ENCODE measurements around the gene GPR183. TPM values are rescaled to one million over a fixed set of nuclear protein-coding genes. Genes with fewer than 3 reads are reported as not detected.

GPR183 gene
- total and polyA plus RNA-seq, 10 of the 15 experiments (the other 5 are each of a cell fraction or from before 2014, with no cell fraction given): 134 to 669 (median 225) TPM

DNA sequence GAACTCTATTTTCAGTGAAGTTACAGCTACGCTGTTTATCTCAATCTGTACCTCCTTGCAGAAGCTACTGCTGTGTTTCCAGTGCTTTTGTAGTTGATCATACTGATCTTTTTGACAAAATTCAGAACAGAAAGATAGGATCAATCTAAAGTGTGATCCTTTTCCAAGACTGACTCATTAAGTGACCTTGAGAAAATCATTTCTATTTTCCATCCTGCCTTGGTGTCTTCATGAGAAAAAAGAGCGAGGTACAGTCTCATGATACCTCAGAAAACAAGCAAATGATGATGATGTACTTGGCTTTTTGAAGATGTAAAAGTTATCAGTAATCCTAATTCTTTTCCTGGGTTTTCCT lies 46.0 kb upstream of the GPR183 start:
- peaks cover 62% of the 10 kb centered on the region for H3K4me1 ChIP-seq (ENCODE audit: control insufficient read depth, insufficient read depth, low read length)
- H3K36me3 ChIP-seq (ENCODE audit: control insufficient read depth in 2 of 2, insufficient read depth in 2 of 2, low read length in 1 of 2): no peaks in the 10 kb centered on the region; a peak in 3 of 4 replicates
- ChIA-PET RAD21 (ENCODE audit: unreplicated experiment) (interaction anchor here (1.0 to 7.5 kb wide), 9 partner anchors 8 to 83 kb away, joined by 3 to 99 read pairs (median 29); partner anchors contain the start of gene GPR183), SMC1A (ENCODE audit: uncharacterized antibody, unreplicated experiment) (interaction anchor here (0.8 to 7.5 kb wide), 19 partner anchors 9 to 84 kb away, joined by 3 to 78 read pairs (median 6); partner anchors contain the start of gene GPR183), CTCF (interaction anchor here (1.1 to 3.9 kb wide), 11 partner anchors 9 to 84 kb away, joined by 3 to 20 read pairs (median 6); no protein-coding TSS in a partner anchor), POLR2A (interaction anchor here (1.0 to 1.8 kb wide), 4 partner anchors 32 to 54 kb away, joined by 3 to 6 read pairs (median 4); no protein-coding TSS in a partner anchor)
- H3K9ac ChIP-seq (ENCODE audit: control insufficient read depth, insufficient read depth, low read length): no peak overlapping the region
- H3K27ac ChIP-seq (ENCODE audit: control insufficient read depth, insufficient read depth): peak overlapping the region; percentile 81; the same call in 1 of the 2 replicates
- H2AFZ ChIP-seq (ENCODE audit: control insufficient read depth, low read depth, low read length): no peak overlapping the region
- 97% methylated on average over 2 of the region's 2 CpGs for WGBS (ENCODE audit: insufficient coverage, insufficient replicate concordance, low lambda C conversion rate, missing lambda C conversion rate)
- no peak overlapping the region; the same call in 1 of the 2 replicates for H3K4me2 ChIP-seq (ENCODE audit: control insufficient read depth, insufficient read depth)
- H3K9me3 ChIP-seq (replicated peaks; ENCODE audit: control insufficient read depth, insufficient read depth, low read length): no peaks in the 10 kb centered on the region
- no peak for DNase-seq (ENCODE audit: low read depth, low spot score)
- no peak for FAIRE-seq
- intact Hi-C loops (cut with micrococcal nuclease; ENCODE audit: unreplicated experiment) (no loop called here), in situ Hi-C loops (cut with MboI) (no loop called here)
- ATAC-seq: no peak
- BruUV-seq (replicated peaks): no TSS peak
- H3K4me3 ChIP-seq: no peak overlapping the region
- TF ChIP-seq EZH2 (IDR thresholded peaks at IDR 0.05; ENCODE audit: borderline replicate concordance, control insufficient read depth, low read depth, low read length): no peak
- TF ChIP-seq NFYA (IDR thresholded peaks at IDR 0.05; ENCODE audit: borderline replicate concordance, low read depth, low read length): no peak
- no peaks in the 10 kb centered on the region for H4K20me1 ChIP-seq (ENCODE audit: control insufficient read depth, insufficient read depth)
- no peaks in the 10 kb centered on the region for H3K27me3 ChIP-seq (replicated peaks in 1 of 2; ENCODE audit: control insufficient read depth in 2 of 2, insufficient read depth in 2 of 2, low read length in 1 of 2)
- peaks cover 24% of the 10 kb centered on the region for H3K79me2 ChIP-seq (ENCODE audit: control insufficient read depth, insufficient read depth, low read length)

DNA sequence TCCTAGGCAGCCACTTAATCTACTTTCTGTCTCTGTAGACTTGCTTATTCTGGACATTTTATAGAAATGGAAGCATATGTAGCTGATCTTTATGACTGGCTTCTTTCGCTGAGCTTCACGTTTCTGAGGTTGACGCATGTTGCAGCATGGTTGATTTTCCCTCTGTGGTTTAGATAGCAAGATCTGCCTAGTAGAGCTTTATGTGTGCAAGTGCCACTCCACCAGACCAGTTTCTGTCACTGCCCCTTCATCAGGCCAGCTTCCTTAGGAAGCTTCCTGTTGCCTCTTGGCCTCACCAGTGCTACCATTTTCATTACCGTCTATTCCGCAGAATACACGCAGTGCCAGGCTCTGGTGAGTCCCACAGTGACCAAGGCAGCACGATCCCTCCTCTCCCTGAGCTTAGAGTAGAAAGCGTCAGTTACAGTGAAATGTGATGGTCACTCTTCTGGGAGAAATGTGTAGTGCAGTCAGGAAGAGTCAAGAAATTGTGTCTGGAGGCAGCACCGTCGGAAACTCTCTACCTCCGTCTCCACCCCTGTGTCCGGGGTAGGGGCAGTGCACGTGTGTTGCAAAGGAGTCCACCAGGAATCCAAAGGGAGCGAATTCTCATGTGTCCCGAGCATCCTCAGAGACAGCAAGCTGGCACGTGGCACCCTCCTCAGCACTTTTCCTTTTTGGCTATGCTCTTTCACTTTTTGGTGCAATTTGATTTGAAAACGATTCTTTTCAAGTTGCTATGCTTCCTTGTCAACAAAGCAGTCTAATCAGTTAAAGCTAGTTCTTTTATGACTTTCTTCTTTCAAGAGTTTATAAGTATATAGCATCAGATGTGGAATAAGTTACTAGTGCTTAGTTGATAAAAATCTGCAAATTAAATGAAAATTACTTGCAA lies 45.4 kb upstream of the GPR183 start:
- 80% methylated on average over 17 of the region's 17 CpGs for WGBS (ENCODE audit: insufficient coverage, insufficient replicate concordance, low lambda C conversion rate, missing lambda C conversion rate)
- ATAC-seq (no peak), FAIRE-seq (no peak), DNase-seq (ENCODE audit: low read depth, low spot score) (no peak)
- in situ Hi-C loops (cut with MboI) (no loop called here), intact Hi-C loops (cut with micrococcal nuclease; ENCODE audit: unreplicated experiment) (no loop called here)
- ChIA-PET RAD21 (ENCODE audit: unreplicated experiment) (interaction anchor here (0.8 to 7.5 kb wide), 11 partner anchors 14 to 87 kb away, joined by 3 to 99 read pairs (median 5); partner anchors contain the start of gene GPR183), SMC1A (ENCODE audit: uncharacterized antibody, unreplicated experiment) (interaction anchor here (0.8 to 7.5 kb wide), 17 partner anchors 9 to 84 kb away, joined by 3 to 78 read pairs (median 7); partner anchors contain the start of gene GPR183), CTCF (interaction anchor here (0.5 to 3.9 kb wide), 13 partner anchors 9 to 148 kb away, joined by 3 to 20 read pairs (median 5); no protein-coding TSS in a partner anchor), POLR2A (interaction anchor here (0.7 to 1.7 kb wide), 8 partner anchors 11 to 53 kb away, joined by 3 to 4 read pairs (median 3); no protein-coding TSS in a partner anchor)
- no peak overlapping the region for H3K9ac ChIP-seq (ENCODE audit: control insufficient read depth, insufficient read depth, low read length)
- H3K4me1 ChIP-seq (ENCODE audit: control insufficient read depth, insufficient read depth, low read length): peaks cover 62% of the 10 kb centered on the region
- H4K20me1 ChIP-seq (ENCODE audit: control insufficient read depth, insufficient read depth): no peaks in the 10 kb centered on the region
- H3K27ac ChIP-seq (ENCODE audit: control insufficient read depth, insufficient read depth): no peak overlapping the region
- no peaks in the 10 kb centered on the region; a peak in 3 of 4 replicates for H3K36me3 ChIP-seq (ENCODE audit: control insufficient read depth in 2 of 2, insufficient read depth in 2 of 2, low read length in 1 of 2)
- H3K27me3 ChIP-seq (replicated peaks in 1 of 2; ENCODE audit: control insufficient read depth in 2 of 2, insufficient read depth in 2 of 2, low read length in 1 of 2): no peaks in the 10 kb centered on the region
- H3K4me2 ChIP-seq (ENCODE audit: control insufficient read depth, insufficient read depth): peak overlapping the region; percentile 3; the same call in 1 of the 2 replicates
- no peaks in the 10 kb centered on the region for H3K9me3 ChIP-seq (replicated peaks; ENCODE audit: control insufficient read depth, insufficient read depth, low read length)
- H2AFZ ChIP-seq (ENCODE audit: control insufficient read depth, low read depth, low read length): no peak overlapping the region
- TF ChIP-seq RUNX3 (IDR thresholded peaks at IDR 0.05; ENCODE audit: low read length) (peak; percentile 88), EED (IDR thresholded peaks at IDR 0.05; ENCODE audit: low read depth) (peak; percentile 47), PAX5 (IDR thresholded peaks at IDR 0.05; ENCODE audit: borderline replicate concordance, low read depth, low read length) (peak; percentile 49; the same call in 1 of the 2 replicates), MYC (IDR thresholded peaks at IDR 0.05; ENCODE audit: insufficient read depth, insufficient read length, insufficient replicate concordance, low read length, severe bottlenecking) (no peak), SP1 (IDR thresholded peaks at IDR 0.05; ENCODE audit: low read depth, low read length) (no peak), ETV6 (conservative IDR thresholded peaks at IDR 0.05 in 1 of 2, IDR thresholded peaks at IDR 0.05 in 1 of 2; ENCODE audit: borderline replicate concordance in 1 of 2, low read depth in 1 of 2) (peak in 1 of 2 experiments; percentile 61; a peak in 1 of 4 replicates), POLR2AphosphoS5 (IDR thresholded peaks at IDR 0.05; ENCODE audit: low read length) (0 out of 2 replicates have a peak, but pooled peaks have one; percentile 17), JUNB (IDR thresholded peaks at IDR 0.05) (0 out of 2 replicates have a peak, but pooled peaks have one; percentile 9), FOXM1 (IDR thresholded peaks at IDR 0.05; ENCODE audit: low read depth, low read length) (no peak), NFIC (IDR thresholded peaks at IDR 0.05; ENCODE audit: low read depth, low read length) (0 out of 2 replicates have a peak, but pooled peaks have one; percentile 8)
- H3K4me3 ChIP-seq: no peak overlapping the region
- no TSS peak for BruUV-seq (replicated peaks)
- H3K79me2 ChIP-seq (ENCODE audit: control insufficient read depth, insufficient read depth, low read length): peaks cover 24% of the 10 kb centered on the region

Data from GM12878 (cell line).